BE2C (cell line): ENCODE results near the gene CAMTA1.

Source experiments
- DNase-seq: peaks from one replicate; pipeline ENCODE4 v3.0.0-alpha.2; 2020
- H3K27me3 ChIP-seq: fragments of 250-450 bp; sonication (Bioruptor Pico); 2 replicates; pipeline ENCODE4 v1.5.1; 2020; ENCODE audit warnings: mild to moderate bottlenecking
- H3K36me3 ChIP-seq: fragments of 250-450 bp; sonication (Bioruptor Pico); 2 replicates; pipeline ENCODE4 v1.5.1; 2020; ENCODE audit warnings: mild to moderate bottlenecking
- H3K4me1 ChIP-seq: fragments of 250-450 bp; sonication (Bioruptor Pico); 2 replicates; pipeline ENCODE4 v1.5.1; 2020
- H3K4me3 ChIP-seq: 2 replicates; pipeline ENCODE4 v1.5.1; 2011; ENCODE audit warnings: low read depth, low read length
- H3K9me3 ChIP-seq: fragments of 250-450 bp; sonication (Bioruptor Pico); 2 replicates; pipeline ENCODE4 v1.5.1; 2020
- CTCF ChIP-seq: IDR thresholded peaks from 2 replicates; pipeline ENCODE4 v1.5.1; 2012; ENCODE audit warnings: mild to moderate bottlenecking, low read depth, low read length

CAMTA1 gene

GRCh38 chr1:7387053-7387927 lies 602.0 kb downstream of the CAMTA1 start:
- no peak overlapping the region for H3K4me3 ChIP-seq
- H3K4me1 ChIP-seq = peaks cover 14% of the 10 kb centered on the region
- no peaks in the 10 kb centered on the region for H3K36me3 ChIP-seq
- TF ChIP-seq CTCF = no peak
- DNase-seq = no peak
- H3K27me3 ChIP-seq = no peaks in the 10 kb centered on the region
- no peaks in the 10 kb centered on the region for H3K9me3 ChIP-seq

- DNase-seq = no peak
- H3K4me3 ChIP-seq = no peak overlapping the region
- peaks cover 14% of the 10 kb centered on the region for H3K4me1 ChIP-seq
- no peaks in the 10 kb centered on the region for H3K36me3 ChIP-seq
- no peaks in the 10 kb centered on the region for H3K9me3 ChIP-seq
- H3K27me3 ChIP-seq = no peaks in the 10 kb centered on the region
- no peak for TF ChIP-seq CTCF
These were observed 602.9 kb downstream of the CAMTA1 start for GRCh38 chr1:7388141-7388487.

GRCh38 chr1:7388488-7389185 lies 603.4 kb downstream of the CAMTA1 start:
- no peaks in the 10 kb centered on the region for H3K36me3 ChIP-seq

GRCh38 chr1:7389201-7389905 lies 604.1 kb downstream of the CAMTA1 start:
- peaks cover 14% of the 10 kb centered on the region for H3K4me1 ChIP-seq
- TF ChIP-seq CTCF = no peak
- DNase-seq = peak; percentile 22
- no peak overlapping the region for H3K4me3 ChIP-seq
- H3K27me3 ChIP-seq = no peaks in the 10 kb centered on the region
- H3K36me3 ChIP-seq = no peaks in the 10 kb centered on the region
- no peaks in the 10 kb centered on the region for H3K9me3 ChIP-seq

More at GRCh38 chr1:7388488-7389185, 603.4 kb downstream of the CAMTA1 start:
- H3K4me3 ChIP-seq = no peak overlapping the region
- peaks cover 14% of the 10 kb centered on the region for H3K4me1 ChIP-seq
- no peaks in the 10 kb centered on the region for H3K27me3 ChIP-seq
- TF ChIP-seq CTCF = no peak
- no peaks in the 10 kb centered on the region for H3K9me3 ChIP-seq
- peak; percentile 63 for DNase-seq

GRCh38 chr1:7389906-7390603 lies 604.8 kb downstream of the CAMTA1 start:
- Histone ChIP-seq H3K36me3 (no peaks in the 10 kb centered on the region), H3K9me3 (no peaks in the 10 kb centered on the region), H3K27me3 (no peaks in the 10 kb centered on the region), H3K4me1 (peaks cover 14% of the 10 kb centered on the region), H3K4me3 (no peak overlapping the region)
- TF ChIP-seq CTCF = no peak
- no peak for DNase-seq
